ENCODE results near the gene AGBL5. TPM values are rescaled to one million over a fixed set of nuclear protein-coding genes. Genes with fewer than 3 reads are reported as not detected.
"Not testable (repeated sequence)": the region's sequence is repeated elsewhere in the genome, so short reads cannot be mapped to it uniquely, and the experiment has no call there.

Gene AGBL5
- total RNA-seq, 2 donors from 2014 or later = 12.1 to 16.1 TPM

GRCh38 chr2:27097341-27097740, 45.9 kb downstream of the AGBL5 start:
- H3K27ac Mint-ChIP-seq = no peak overlapping the region

GRCh38 chr2:27099334-27099955, 48.0 kb downstream of the AGBL5 start:
- Mint-ChIP-seq H3K4me3 (no peak overlapping the region), H3K27ac (no peak overlapping the region), H3K4me1 (ENCODE audit: low read depth) (peaks cover 16% of the 10 kb centered on the region), H3K9me3 (no peaks in the 10 kb centered on the region), H3K27me3 (ENCODE audit: low read depth) (no peaks in the 10 kb centered on the region), H3K36me3 (ENCODE audit: insufficient read depth in 2 of 2) (no peaks in the 10 kb centered on the region)
- DNase-seq = no peak
- ATAC-seq (replicated peaks in 1 of 2) = no peak

More at GRCh38 chr2:27097341-27097740, 45.9 kb downstream of the AGBL5 start:
- DNase-seq = no peak
- Mint-ChIP-seq H3K4me1 (ENCODE audit: low read depth) (peaks cover 16% of the 10 kb centered on the region), H3K9me3 (no peaks in the 10 kb centered on the region), H3K27me3 (ENCODE audit: low read depth) (no peaks in the 10 kb centered on the region), H3K36me3 (ENCODE audit: insufficient read depth in 2 of 2) (no peaks in the 10 kb centered on the region), H3K4me3 (no peak overlapping the region)
- ATAC-seq (replicated peaks in 1 of 2) = no peak

- DNase-seq = no peak
- Mint-ChIP-seq H3K4me3 (no peak overlapping the region), H3K27ac (no peak overlapping the region), H3K4me1 (ENCODE audit: low read depth) (peaks cover 16% of the 10 kb centered on the region), H3K9me3 (no peaks in the 10 kb centered on the region), H3K27me3 (ENCODE audit: low read depth) (no peaks in the 10 kb centered on the region), H3K36me3 (ENCODE audit: insufficient read depth in 2 of 2) (no peaks in the 10 kb centered on the region)
- no peak for ATAC-seq (replicated peaks in 1 of 2)
These were observed 48.6 kb downstream of the AGBL5 start for GRCh38 chr2:27100036-27100435.

GRCh38 chr2:27102329-27102728, 50.9 kb downstream of the AGBL5 start:
- H3K36me3 Mint-ChIP-seq (ENCODE audit: insufficient read depth in 2 of 2) = no peaks in the 10 kb centered on the region
- no peak overlapping the region for H3K27ac Mint-ChIP-seq
- ATAC-seq (replicated peaks in 1 of 2) (no peak), DNase-seq (no peak)
- H3K4me1 Mint-ChIP-seq (ENCODE audit: low read depth) = no peaks in the 10 kb centered on the region
- no peaks in the 10 kb centered on the region for H3K9me3 Mint-ChIP-seq
- no peak overlapping the region for H3K4me3 Mint-ChIP-seq
- no peaks in the 10 kb centered on the region for H3K27me3 Mint-ChIP-seq (ENCODE audit: low read depth)

GRCh38 chr2:27105981-27106380, 54.5 kb downstream of the AGBL5 start:
- Mint-ChIP-seq H3K36me3 (ENCODE audit: insufficient read depth in 2 of 2) (no peaks in the 10 kb centered on the region), H3K27ac (no peak overlapping the region), H3K4me3 (no peak overlapping the region), H3K27me3 (ENCODE audit: low read depth) (no peaks in the 10 kb centered on the region), H3K9me3 (no peaks in the 10 kb centered on the region), H3K4me1 (ENCODE audit: low read depth) (no peaks in the 10 kb centered on the region)
- DNase-seq (no peak), ATAC-seq (replicated peaks in 1 of 2) (no peak)

- no peaks in the 10 kb centered on the region for H3K27me3 Mint-ChIP-seq (ENCODE audit: low read depth)
- no peak overlapping the region for H3K4me3 Mint-ChIP-seq
These were observed 56.8 kb downstream of the AGBL5 start for GRCh38 chr2:27108221-27108620.

GRCh38 chr2:27109083-27109482, 57.6 kb downstream of the AGBL5 start:
- no peaks in the 10 kb centered on the region for H3K9me3 Mint-ChIP-seq
- H3K27me3 Mint-ChIP-seq (ENCODE audit: low read depth) = no peaks in the 10 kb centered on the region
- H3K27ac Mint-ChIP-seq = no peak overlapping the region
- DNase-seq = no peak
- no peaks in the 10 kb centered on the region for H3K4me1 Mint-ChIP-seq (ENCODE audit: low read depth)
- no peak for ATAC-seq (replicated peaks in 1 of 2)
- H3K36me3 Mint-ChIP-seq (ENCODE audit: insufficient read depth in 2 of 2) = no peaks in the 10 kb centered on the region
- no peak overlapping the region for H3K4me3 Mint-ChIP-seq

More at GRCh38 chr2:27108221-27108620, 56.8 kb downstream of the AGBL5 start:
- Mint-ChIP-seq H3K27ac (no peak overlapping the region), H3K36me3 (ENCODE audit: insufficient read depth in 2 of 2) (no peaks in the 10 kb centered on the region), H3K4me1 (ENCODE audit: low read depth) (no peaks in the 10 kb centered on the region), H3K9me3 (no peaks in the 10 kb centered on the region)
- DNase-seq (no peak), ATAC-seq (replicated peaks in 1 of 2) (no peak)

GRCh38 chr2:27110603-27111352, 59.3 kb downstream of the AGBL5 start:
- H3K27me3 Mint-ChIP-seq (ENCODE audit: low read depth); ATAC-seq (replicated peaks in 1 of 2); H3K36me3 Mint-ChIP-seq (ENCODE audit: insufficient read depth in 2 of 2); H3K4me1 Mint-ChIP-seq (ENCODE audit: low read depth); H3K27ac Mint-ChIP-seq; H3K9me3 Mint-ChIP-seq; DNase-seq: not testable (repeated sequence)
- H3K4me3 Mint-ChIP-seq = peak overlapping the region in 1 of 2 donors; percentile 13

- DNase-seq; H3K4me3 Mint-ChIP-seq; H3K4me1 Mint-ChIP-seq (ENCODE audit: low read depth); H3K27ac Mint-ChIP-seq; ATAC-seq (replicated peaks in 1 of 2); H3K27me3 Mint-ChIP-seq (ENCODE audit: low read depth); H3K36me3 Mint-ChIP-seq (ENCODE audit: insufficient read depth in 2 of 2); H3K9me3 Mint-ChIP-seq: not testable (repeated sequence)
These were observed 60.1 kb downstream of the AGBL5 start for GRCh38 chr2:27111392-27112078.

- H3K27ac Mint-ChIP-seq = peak overlapping the region; percentile 4
- peaks cover 7% of the 10 kb centered on the region for H3K4me1 Mint-ChIP-seq (ENCODE audit: low read depth)
- H3K27me3 Mint-ChIP-seq (ENCODE audit: low read depth) = peaks cover 19% of the 10 kb centered on the region
- ATAC-seq (replicated peaks in 1 of 2) (no peak), DNase-seq (no peak)
- H3K4me3 Mint-ChIP-seq = no peak overlapping the region
- H3K36me3 Mint-ChIP-seq (ENCODE audit: insufficient read depth in 2 of 2) = no peaks in the 10 kb centered on the region
- H3K9me3 Mint-ChIP-seq = no peaks in the 10 kb centered on the region
These were observed 64.1 kb downstream of the AGBL5 start for GRCh38 chr2:27115519-27115918.

- H3K4me1 Mint-ChIP-seq (ENCODE audit: low read depth) = peaks cover 13% of the 10 kb centered on the region
These were observed 66.6 kb downstream of the AGBL5 start for GRCh38 chr2:27117995-27118524.

GRCh38 chr2:27118525-27119329, 67.3 kb downstream of the AGBL5 start, which contains the start of gene CGREF1:
CGREF1 (minus strand) TSS chr2:27119128; CDS start chr2:27104366, 14,762 bp downstream.
- DNase-seq (no peak), ATAC-seq (replicated peaks in 1 of 2) (peak; percentile 21 to 26)
- H3K4me1 Mint-ChIP-seq (ENCODE audit: low read depth) = peaks cover 17% of the 10 kb centered on the region
- H3K4me3 Mint-ChIP-seq = peak within 1 kb of the TSS; percentile 77 to 82
- no peaks in the 10 kb centered on the region for H3K36me3 Mint-ChIP-seq (ENCODE audit: insufficient read depth in 2 of 2)
- peaks cover 41% of the 10 kb centered on the region for H3K27me3 Mint-ChIP-seq (ENCODE audit: low read depth)
- H3K27ac Mint-ChIP-seq = no peak within 1 kb of the TSS
- H3K9me3 Mint-ChIP-seq = no peaks in the 10 kb centered on the region

More at GRCh38 chr2:27117995-27118524, 66.6 kb downstream of the AGBL5 start:
- DNase-seq = no peak
- no peak for ATAC-seq (replicated peaks in 1 of 2)
- H3K36me3 Mint-ChIP-seq (ENCODE audit: insufficient read depth in 2 of 2) = no peaks in the 10 kb centered on the region
- H3K9me3 Mint-ChIP-seq = no peaks in the 10 kb centered on the region
- no peak overlapping the region for H3K27ac Mint-ChIP-seq
- H3K4me3 Mint-ChIP-seq = peak overlapping the region in 1 of 2 donors; percentile 68
- peaks cover 41% of the 10 kb centered on the region for H3K27me3 Mint-ChIP-seq (ENCODE audit: low read depth)
